ENCODE results near the gene KLF16. TPM values are rescaled to one million over a fixed set of nuclear protein-coding genes. Genes with fewer than 3 reads are reported as not detected.
A peak's percentile ranks its signal among the peaks of the same experiment; 100 is the strongest.
"Not testable (repeated sequence)": the region's sequence is repeated elsewhere in the genome, so short reads cannot be mapped to it uniquely, and the experiment has no call there.

Gene KLF16
- total RNA-seq, 1 experiment from 2014 or later: 12.6 TPM

DNA sequence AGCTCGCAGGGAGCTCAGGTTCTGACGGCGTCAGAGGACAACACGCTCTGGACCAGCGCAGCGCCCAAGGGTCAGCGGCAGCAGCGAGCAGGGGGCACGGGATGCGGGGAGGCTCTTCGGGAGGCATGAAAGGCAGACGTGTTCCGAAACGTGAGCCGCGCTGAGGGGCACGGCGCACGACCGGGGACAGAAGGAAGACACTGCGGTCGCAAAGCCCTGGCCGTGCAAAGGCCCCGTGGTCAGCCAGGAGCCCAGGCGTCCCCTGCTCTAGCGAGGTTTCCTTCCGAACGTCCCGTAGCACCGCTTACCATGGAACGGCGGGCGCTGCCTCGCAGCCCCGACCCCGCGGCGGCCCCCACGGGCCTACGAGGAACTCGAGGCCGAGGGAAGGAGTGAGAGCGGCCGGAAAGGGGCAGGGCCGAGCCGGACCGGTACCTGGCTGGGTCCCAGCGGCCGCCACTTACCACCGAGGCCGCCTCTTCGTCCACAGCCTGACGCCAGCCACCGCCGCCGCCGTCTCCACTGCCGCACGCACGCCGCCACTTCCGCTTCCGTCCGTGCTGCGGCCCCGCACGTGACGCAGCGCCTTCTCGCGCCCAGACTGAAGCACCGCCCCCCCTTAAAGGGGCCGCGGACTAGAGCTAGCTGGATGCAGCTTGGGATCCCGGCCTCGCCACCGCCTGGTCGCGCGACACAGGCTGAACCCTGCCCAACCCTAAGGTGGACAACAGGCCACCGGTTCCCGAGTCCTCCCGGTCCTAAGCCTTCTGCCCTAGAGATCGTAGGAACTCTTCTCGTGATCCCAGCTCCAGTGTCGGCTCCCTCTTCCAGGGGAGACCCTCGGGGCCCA is 12.5 kb upstream of the KLF16 start:
- Histone ChIP-seq H3K4me3 (peak overlapping the region; percentile 90), H3K27me3 (no peaks in the 10 kb centered on the region), H3K9me3 (no peaks in the 10 kb centered on the region), H3K36me3 (peaks cover 5% of the 10 kb centered on the region; the same call in 1 of the 2 replicates)
- DNase-seq: peak; percentile 84

DNA sequence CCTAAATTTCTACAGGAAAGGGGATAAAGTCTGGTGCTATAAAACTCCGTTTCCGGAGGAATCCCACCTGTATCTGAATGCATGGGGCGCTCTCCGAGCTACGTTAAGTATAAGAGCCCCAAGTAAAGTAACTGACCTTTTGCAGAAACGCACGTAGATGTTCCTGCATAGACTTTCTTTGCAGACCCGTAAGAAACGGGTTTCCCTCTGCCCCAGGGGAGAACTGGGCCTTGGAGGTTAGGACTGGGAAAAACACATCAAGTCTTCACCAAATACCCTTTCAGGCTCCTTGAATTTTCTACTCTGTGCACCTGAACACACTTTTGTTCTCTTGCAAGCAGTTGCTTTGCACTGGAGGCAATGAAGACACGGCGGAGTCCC is 11.9 kb upstream of the KLF16 start:
- DNase-seq: not testable (repeated sequence)

GRCh38 chr19:1874554-1875185 is 11.3 kb upstream of the KLF16 start:
- DNase-seq: no peak
- peaks cover 5% of the 10 kb centered on the region; the same call in 1 of the 2 replicates for H3K36me3 ChIP-seq
- H3K9me3 ChIP-seq: no peaks in the 10 kb centered on the region
- no peaks in the 10 kb centered on the region for H3K27me3 ChIP-seq
- peak overlapping the region; percentile 90 for H3K4me3 ChIP-seq

More for the DNA sequence above, 11.9 kb upstream of the KLF16 start:
- not testable (repeated sequence) for H3K9me3 ChIP-seq, H3K36me3 ChIP-seq, H3K27me3 ChIP-seq
- H3K4me3 ChIP-seq: peak overlapping the region; percentile 90

- H3K4me3 ChIP-seq: peak overlapping the region; percentile 90
- no peak for DNase-seq
- no peaks in the 10 kb centered on the region for H3K9me3 ChIP-seq
- H3K36me3 ChIP-seq: peaks cover 5% of the 10 kb centered on the region; the same call in 1 of the 2 replicates
- H3K27me3 ChIP-seq: no peaks in the 10 kb centered on the region
These were observed 10.4 kb upstream of the KLF16 start for GRCh38 chr19:1873524-1874473.

GRCh38 chr19:1872807-1873523 is 9.6 kb upstream of the KLF16 start:
- Histone ChIP-seq H3K4me3 (no peak overlapping the region), H3K36me3 (peaks cover 5% of the 10 kb centered on the region; the same call in 1 of the 2 replicates), H3K9me3 (no peaks in the 10 kb centered on the region), H3K27me3 (no peaks in the 10 kb centered on the region)
- no peak for DNase-seq

- Histone ChIP-seq H3K36me3 (peaks cover 5% of the 10 kb centered on the region; the same call in 1 of the 2 replicates), H3K4me3 (no peak overlapping the region), H3K9me3 (no peaks in the 10 kb centered on the region), H3K27me3 (no peaks in the 10 kb centered on the region)
- no peak for DNase-seq
These were observed 8.3 kb upstream of the KLF16 start for GRCh38 chr19:1871630-1872029.

DNA sequence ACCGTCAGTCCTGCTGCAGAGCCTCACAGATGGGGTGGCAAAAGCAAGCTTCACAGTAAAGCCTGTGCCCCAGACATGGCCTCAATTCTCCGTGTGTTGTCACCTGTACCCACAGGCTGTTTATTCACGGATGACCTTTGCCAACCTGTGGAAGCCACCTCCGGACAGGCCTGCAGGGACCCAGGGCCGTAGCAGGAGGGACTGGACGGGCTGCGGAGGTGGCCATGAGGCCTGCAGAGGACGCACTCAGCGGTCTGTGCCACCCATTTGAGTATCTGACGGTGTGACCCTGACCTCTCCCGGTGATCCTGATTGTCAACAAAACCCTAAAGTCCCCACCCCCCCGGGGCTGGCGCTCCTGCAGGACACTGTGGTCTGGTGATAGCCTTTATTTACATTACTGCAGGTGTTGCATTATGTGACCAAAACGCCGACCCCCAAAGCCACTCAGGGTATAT is 7.8 kb upstream of the KLF16 start:
- H3K9me3 ChIP-seq: no peaks in the 10 kb centered on the region
- no peak overlapping the region for H3K4me3 ChIP-seq
- H3K27me3 ChIP-seq: no peaks in the 10 kb centered on the region
- DNase-seq: no peak
- H3K36me3 ChIP-seq: peaks cover 5% of the 10 kb centered on the region; the same call in 1 of the 2 replicates

GRCh38 chr19:1868971-1869370 is 5.6 kb upstream of the KLF16 start:
- no peaks in the 10 kb centered on the region for H3K27me3 ChIP-seq
- no peaks in the 10 kb centered on the region for H3K9me3 ChIP-seq
- H3K4me3 ChIP-seq: no peak overlapping the region
- DNase-seq: no peak
- H3K36me3 ChIP-seq: peaks cover 5% of the 10 kb centered on the region; the same call in 1 of the 2 replicates

GRCh38 chr19:1867349-1867724 is 4.0 kb upstream of the KLF16 start:
- no peak for DNase-seq

GRCh38 chr19:1866693-1867348 is 3.4 kb upstream of the KLF16 start:
- Histone ChIP-seq H3K4me3 (no peak overlapping the region), H3K27me3 (no peaks in the 10 kb centered on the region)
- DNase-seq: no peak

More at GRCh38 chr19:1867349-1867724, 4.0 kb upstream of the KLF16 start:
- Histone ChIP-seq H3K9me3 (no peaks in the 10 kb centered on the region), H3K4me3 (no peak overlapping the region), H3K27me3 (no peaks in the 10 kb centered on the region), H3K36me3 (no peaks in the 10 kb centered on the region)

GRCh38 chr19:1865172-1866010 is 2.0 kb upstream of the KLF16 start:
- Histone ChIP-seq H3K9me3 (no peaks in the 10 kb centered on the region), H3K4me3 (peak overlapping the region; percentile 84), H3K27me3 (no peaks in the 10 kb centered on the region), H3K36me3 (no peaks in the 10 kb centered on the region; the same call in 1 of the 2 replicates)
- DNase-seq: no peak

More at GRCh38 chr19:1866693-1867348, 3.4 kb upstream of the KLF16 start:
- Histone ChIP-seq H3K9me3 (no peaks in the 10 kb centered on the region), H3K36me3 (no peaks in the 10 kb centered on the region; the same call in 1 of the 2 replicates)

- Histone ChIP-seq H3K27me3 (no peaks in the 10 kb centered on the region), H3K4me3 (peak overlapping the region; percentile 84), H3K9me3 (no peaks in the 10 kb centered on the region), H3K36me3 (no peaks in the 10 kb centered on the region; the same call in none of the 2 replicates)
- DNase-seq: peak; percentile 79
These were observed 1.2 kb upstream of the KLF16 start for GRCh38 chr19:1864480-1865171.

DNA sequence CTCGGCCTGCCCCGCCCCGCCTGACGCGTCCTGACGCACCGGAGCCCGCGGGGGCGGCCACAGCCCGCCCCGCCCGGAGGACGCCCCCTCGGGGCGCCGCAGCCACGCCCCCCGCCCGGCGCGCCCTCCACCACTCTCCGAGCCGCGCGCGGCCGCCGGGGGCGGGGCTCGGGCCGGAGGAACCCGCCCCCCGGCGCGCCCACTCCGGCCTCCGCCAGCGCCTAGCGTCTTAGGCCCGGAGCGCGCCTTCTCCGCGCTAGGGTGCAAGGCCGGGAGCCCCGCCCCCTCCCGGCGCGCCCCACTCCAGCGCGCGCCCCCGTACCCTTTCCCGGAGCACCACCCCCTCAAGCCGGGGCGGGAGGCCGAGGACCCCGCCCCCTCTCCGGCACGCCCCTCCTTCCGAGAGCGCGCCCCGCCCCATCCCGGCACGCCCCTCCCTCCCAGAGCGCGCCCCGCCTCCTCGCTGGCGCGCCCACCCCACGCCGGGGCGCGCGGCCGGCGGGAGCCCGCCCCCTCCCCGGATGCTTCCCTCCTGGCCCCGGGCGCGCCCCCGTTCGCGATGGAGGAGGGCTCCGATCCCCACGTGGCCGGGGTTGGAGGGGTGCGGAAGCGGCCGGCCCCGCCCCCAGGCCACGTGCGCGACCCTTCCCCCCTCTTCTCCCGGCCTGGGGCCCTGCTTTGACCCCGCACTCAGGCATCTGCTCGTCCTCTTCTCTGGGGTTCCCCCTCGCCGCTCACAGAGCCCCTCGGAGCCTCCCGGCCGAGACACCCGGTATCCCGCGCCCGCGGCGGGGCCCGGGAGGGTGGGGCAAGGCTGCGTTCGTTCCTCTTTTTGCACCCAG is 480 bp upstream of the KLF16 start:
- Histone ChIP-seq H3K27me3 (no peaks in the 10 kb centered on the region), H3K9me3 (no peaks in the 10 kb centered on the region), H3K36me3 (no peaks in the 10 kb centered on the region; the same call in none of the 2 replicates), H3K4me3 (peak overlapping the region; percentile 84)
- peak; percentile 88 for DNase-seq

Measured in MG63 (cell line).